Spleen (tissue), 11 donors: ENCODE measurements around the gene TRIM29. TPM values are rescaled to one million over a fixed set of nuclear protein-coding genes. Genes with fewer than 3 reads are reported as not detected.

Experiments used
- DNase-seq: peaks from one replicate; pipeline ENCODE4 v3.0.0-alpha.2; 2020
- H3K27ac ChIP-seq, 8 donors: fragments of 200-600 bp; sonication (generic) in 7 of 8; 1 replicate in 4 of 8; 2 replicates in 4 of 8; pipeline versions ENCODE4 v1.5.0 to v1.8.0; 2016 to 2021; ENCODE audit warnings: inconsistent platforms in 4 of 8, mild to moderate bottlenecking in 4 of 8, moderate library complexity in 1 of 8
- H3K27me3 ChIP-seq, 7 donors: fragments of 200-600 bp; sonication (generic) in 6 of 7; replicated peaks in 1 of 7; 1 replicate in 4 of 7; 2 replicates in 3 of 7; pipeline versions ENCODE4 v1.5.0 to v1.8.0; 2016 to 2021; ENCODE audit warnings: inconsistent platforms in 3 of 7, mild to moderate bottlenecking in 1 of 7
- H3K36me3 ChIP-seq, 6 donors: fragments of 200-600 bp; sonication (generic) in 5 of 6; 1 replicate in 4 of 6; 2 replicates in 2 of 6; pipeline versions ENCODE4 v1.5.0 to v1.8.0; 2016 to 2021; ENCODE audit warnings: inconsistent platforms in 2 of 6
- H3K4me1 ChIP-seq, 6 donors: fragments of 200-600 bp; sonication (generic) in 5 of 6; 1 replicate in 3 of 6; 2 replicates in 3 of 6; pipeline versions ENCODE4 v1.5.0 to v1.8.0; 2016 to 2021; ENCODE audit warnings: inconsistent platforms in 3 of 6
- H3K4me3 ChIP-seq, 8 donors: fragments of 200-600 bp; sonication (generic) in 7 of 8; 1 replicate in 4 of 8; 2 replicates in 4 of 8; pipeline versions ENCODE4 v1.5.0 to v1.8.0; 2016 to 2021; ENCODE audit warnings: inconsistent platforms in 4 of 8, mild to moderate bottlenecking in 4 of 8, moderate library complexity in 2 of 8
- H3K9me3 ChIP-seq, 8 donors: fragments of 200-600 bp; sonication (generic) in 7 of 8; 1 replicate in 4 of 8; 2 replicates in 4 of 8; pipeline versions ENCODE4 v1.5.0 to v1.8.0; 2016 to 2021; ENCODE audit warnings: inconsistent platforms in 4 of 8
- CTCF ChIP-seq, 11 experiments: fragments of 200-600 bp in 7 of 11; fragments of 450-650 bp in 4 of 11; sonication (generic) in 4 of 11; IDR thresholded peaks in 8 of 11; conservative IDR thresholded peaks in 3 of 11; 1 replicate in 7 of 11; 2 replicates in 4 of 11; pipeline versions ENCODE4 v1.4.0 to v1.8.0; 2016 to 2021; ENCODE audit warnings: antibody characterized with exemption in 11 of 11, inconsistent platforms in 4 of 11, mild to moderate bottlenecking in 1 of 11
- POLR2A ChIP-seq, 3 donors: fragments of 450-650 bp; IDR thresholded peaks; one replicate each; pipeline ENCODE4 v1.5.1; 2017; ENCODE audit warnings: antibody characterized with exemption in 3 of 3, mild to moderate bottlenecking in 1 of 3
- POLR2AphosphoS5 ChIP-seq, 3 donors: sonication (generic); formaldehyde crosslinking; IDR thresholded peaks; one replicate each; pipeline ENCODE4 v1.5.1; 2017; ENCODE audit warnings: antibody characterized with exemption in 3 of 3
- WGBS, 5 donors: extraction: QIAGEN DNeasy Blood & Tissue Kit in 3 of 5; methylation state at CpG; one replicate each; pipeline versions ENCODE4 v1.1.5 to v1.1.7; 2013 to 2018; 5-methylcytosine and 5-hydroxymethylcytosine counted together
- intact Hi-C: fragments of 100-400 bp; cut with DNase I; formaldehyde crosslinking; loops from one replicate; pipeline ENCODE4 v1.15.0; 2023; ENCODE audit warnings: low total_unique reads
- polyA plus RNA-seq, 3 donors: library from polyadenylated mRNA; stranded (reverse); fragments of 200-250 nt; gene quantifications; one replicate each; pipeline ENCODE4 v1.2.1, GENCODE V29; 2013
- total RNA-seq, 7 donors: library from RNA; depleted of rRNA in 3 of 7; stranded (reverse); fragments of >200 nt in 3 of 7; fragmentation: NEBNext Ultra II Directional in 4 of 7; extraction: Animal tissue kit (Norgen Biotek cat#: 25700) in 4 of 7; gene quantifications; one replicate each; pipeline versions ENCODE4 v1.1.0 to v1.2.1, GENCODE V29; 2016 to 2021
- donor health status: healthy with polysubstance abuse.
- donor health status: DM: no; HTN: no; CAD: no; lungs with moderate emphysema.
- donor health status: DM: no; HTN: no; CAD: no.
- donor health status: Bipolar disorder and iron deficiency.
- donor health status: healthy.
- donor health status: DM: no; HTN: no; CAD: no.
- donor health status: DM: yes; HTN: yes; CAD: no.

Gene TRIM29
- total and polyA plus RNA-seq, 10 donors, result 0.03 to 2.0 (median 0.72) TPM; not detected in 4

DNA sequence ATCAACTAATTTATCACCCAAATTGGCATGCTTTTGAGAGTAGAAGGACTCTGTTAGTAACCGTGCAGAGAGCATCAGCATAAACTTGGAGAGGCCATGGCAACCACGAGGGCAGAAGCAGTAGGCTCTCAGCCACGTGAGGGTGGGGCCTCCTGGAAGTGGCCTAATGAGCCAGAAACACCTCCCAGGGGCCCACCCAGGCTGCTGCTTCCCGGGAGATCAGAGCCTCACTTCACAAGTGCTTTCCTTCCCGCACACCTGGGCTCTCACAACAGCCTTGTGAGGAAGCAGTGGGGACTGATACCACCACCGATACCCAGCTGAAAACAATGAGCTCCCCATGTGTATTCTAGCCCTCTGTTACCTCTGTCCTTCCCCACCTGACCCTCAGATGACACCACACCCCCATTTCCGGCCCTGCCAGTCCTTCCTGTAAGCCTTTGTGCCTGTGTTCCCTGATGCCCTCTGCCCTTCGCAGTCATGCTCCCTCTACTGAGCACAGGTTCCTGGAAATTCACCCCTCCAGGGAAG lies 17.0 kb downstream of the TRIM29 start:
- Histone ChIP-seq H3K27me3 (peaks cover 0 to 20% (median 0%) of the 10 kb centered on the region in 7 donors), H3K4me3 (no peak overlapping the region), H3K36me3 (no peaks in the 10 kb centered on the region), H3K9me3 (no peaks in the 10 kb centered on the region), H3K4me1 (no peaks in the 10 kb centered on the region), H3K27ac (no peak overlapping the region)
- DNase-seq, result no peak
- 71 to 79% (median 75%) methylated on average over 6 to 8 of the region's 8 CpGs for whole genome bisulfite sequencing, 5 donors
- intact Hi-C loops, result no loop called here
- TF ChIP-seq POLR2A (IDR thresholded peaks at IDR 0.05) (no peak), POLR2AphosphoS5 (IDR thresholded peaks at IDR 0.05) (no peak), CTCF (IDR thresholded peaks at IDR 0.05 in 8 of 11, conservative IDR thresholded peaks at IDR 0.05 in 3 of 11) (no peak)

DNA sequence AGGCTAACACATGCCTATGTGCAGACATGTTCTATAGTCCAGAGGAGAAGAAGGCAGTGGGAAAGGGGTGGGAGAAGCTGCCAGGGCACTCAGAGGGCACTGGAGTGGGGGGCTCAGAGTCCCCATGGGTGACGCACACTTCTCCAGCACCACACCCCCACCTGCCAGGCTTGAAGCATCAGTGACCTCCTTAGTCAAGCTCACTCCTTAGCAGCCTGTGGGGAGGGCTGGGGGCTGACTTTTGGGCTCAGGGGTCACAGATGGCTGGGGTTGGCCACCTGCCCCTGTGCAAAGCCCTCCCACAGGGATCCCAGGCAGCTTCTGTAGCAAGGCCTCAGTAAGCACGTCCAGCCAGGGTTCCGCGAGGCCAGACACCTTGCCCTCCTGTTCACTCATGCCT lies 18.8 kb downstream of the TRIM29 start:
- TF ChIP-seq POLR2AphosphoS5 (IDR thresholded peaks at IDR 0.05) (no peak), CTCF (IDR thresholded peaks at IDR 0.05 in 8 of 11, conservative IDR thresholded peaks at IDR 0.05 in 3 of 11) (no peak), POLR2A (IDR thresholded peaks at IDR 0.05) (no peak)

DNA sequence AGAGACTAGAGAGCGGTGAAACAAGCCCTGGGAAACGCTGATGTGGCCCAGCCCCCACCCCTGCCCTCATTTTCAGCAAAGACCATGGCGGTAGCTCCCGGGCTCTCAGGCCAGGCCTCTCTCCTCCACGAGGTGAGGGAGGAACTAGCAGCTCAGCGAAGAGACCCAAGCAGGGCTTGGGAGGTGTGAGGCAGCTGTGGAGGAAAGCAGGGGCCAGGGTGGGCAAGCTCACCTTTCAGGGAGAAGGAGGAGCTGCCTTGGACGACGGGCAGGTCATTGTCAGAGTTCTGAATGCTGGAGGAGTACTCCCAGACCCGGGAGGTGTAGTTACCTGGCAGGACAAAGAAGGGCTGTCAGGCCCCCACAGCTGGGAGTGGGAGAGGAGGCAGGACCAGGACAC lies 19.9 kb downstream of the TRIM29 start:
- Histone ChIP-seq H3K27me3 (peaks cover 0 to 41% (median 0%) of the 10 kb centered on the region in 7 donors), H3K27ac (no peak overlapping the region), H3K9me3 (no peaks in the 10 kb centered on the region), H3K36me3 (no peaks in the 10 kb centered on the region), H3K4me3 (no peak overlapping the region), H3K4me1 (no peaks in the 10 kb centered on the region)
- intact Hi-C loops, result no loop called here
- WGBS, 5 donors, result 44 to 63% (median 60%) methylated on average over 5 to 9 of the region's 9 CpGs
- TF ChIP-seq POLR2AphosphoS5 (IDR thresholded peaks at IDR 0.05) (no peak), POLR2A (IDR thresholded peaks at IDR 0.05) (no peak), CTCF (IDR thresholded peaks at IDR 0.05 in 8 of 11, conservative IDR thresholded peaks at IDR 0.05 in 3 of 11) (no peak)
- DNase-seq, result no peak

More for the DNA sequence above, 18.8 kb downstream of the TRIM29 start:
- Histone ChIP-seq H3K27me3 (peaks cover 0 to 32% (median 0%) of the 10 kb centered on the region in 7 donors), H3K9me3 (no peaks in the 10 kb centered on the region), H3K27ac (no peak overlapping the region), H3K4me1 (no peaks in the 10 kb centered on the region), H3K4me3 (no peak overlapping the region), H3K36me3 (no peaks in the 10 kb centered on the region)
- no peak for DNase-seq
- intact Hi-C loops, result no loop called here
- 74 to 89% (median 81%) methylated on average over 4 of the region's 4 CpGs for WGBS, 5 donors

- Histone ChIP-seq H3K27ac (no peak overlapping the region), H3K4me1 (no peaks in the 10 kb centered on the region), H3K27me3 (peaks cover 0 to 48% (median 0%) of the 10 kb centered on the region in 7 donors), H3K4me3 (no peak overlapping the region), H3K36me3 (no peaks in the 10 kb centered on the region), H3K9me3 (no peaks in the 10 kb centered on the region)
- intact Hi-C loops, result no loop called here
- no peak for DNase-seq
- WGBS, 5 donors, result 71 to 88% (median 74%) methylated on average over 4 to 7 of the region's 7 CpGs
- no peak for TF ChIP-seq POLR2A (IDR thresholded peaks at IDR 0.05)
- no peak for TF ChIP-seq POLR2AphosphoS5 (IDR thresholded peaks at IDR 0.05)
- TF ChIP-seq CTCF (IDR thresholded peaks at IDR 0.05 in 8 of 11, conservative IDR thresholded peaks at IDR 0.05 in 3 of 11), result no peak
Observed at GRCh38 chr11:120116966-120117365, 20.9 kb downstream of the TRIM29 start.
